Astrocyte of the cerebellum (primary cell): ENCODE measurements around the gene CENPL.
"Not testable (repeated sequence)": the region's sequence is repeated elsewhere in the genome, so short reads cannot be mapped to it uniquely, and the experiment has no call there.

Experiments used
- DNase-seq: peaks from one replicate; pipeline ENCODE4 v3.0.0-alpha.2; 2011; ENCODE audit warnings: low read depth
- H3K4me3 ChIP-seq: 2 replicates; pipeline ENCODE4 v1.5.1; 2011; ENCODE audit warnings: mild to moderate bottlenecking, low read depth, low read length, moderate library complexity
- CTCF ChIP-seq: IDR thresholded peaks from 2 replicates; pipeline ENCODE4 v1.5.1; 2012; ENCODE audit warnings: low read length, low read depth, moderate library complexity, mild to moderate bottlenecking; ENCODE audit errors: missing control alignments
- in situ Hi-C: cut with HindIII; loops from 2 replicates; pipeline ENCODE4 v1.10.0; 2017; ENCODE audit warnings: low sequenced_read_pairs

Gene CENPL

GRCh38 chr1:173821680-173822079 lies 3.0 kb downstream of the CENPL start:
- no peak overlapping the region for H3K4me3 ChIP-seq
- no peak for DNase-seq
- TF ChIP-seq CTCF = no peak
- in situ Hi-C loops = no loop called here

GRCh38 chr1:173818459-173818858 lies 6.2 kb downstream of the CENPL start:
- H3K4me3 ChIP-seq = no peak overlapping the region
- in situ Hi-C loops = no loop called here
- no peak for DNase-seq
- no peak for TF ChIP-seq CTCF

- DNase-seq, H3K4me3 ChIP-seq, in situ Hi-C loops: not testable (repeated sequence)
Measured at GRCh38 chr1:173813654-173814053, 11.0 kb downstream of the CENPL start.

- no peak overlapping the region for H3K4me3 ChIP-seq
- TF ChIP-seq CTCF = no peak
- DNase-seq = no peak
- in situ Hi-C loops = no loop called here
Measured at GRCh38 chr1:173802961-173803360, 21.7 kb downstream of the CENPL start.

- H3K4me3 ChIP-seq, DNase-seq, in situ Hi-C loops: not testable (repeated sequence)
Measured at GRCh38 chr1:173799995-173800394, 24.7 kb downstream of the CENPL start.

GRCh38 chr1:173798078-173798477 lies 26.6 kb downstream of the CENPL start:
- no peak overlapping the region for H3K4me3 ChIP-seq
- no peak for DNase-seq
- TF ChIP-seq CTCF = no peak
- in situ Hi-C loops = no loop called here

GRCh38 chr1:173789841-173790240 lies 34.8 kb downstream of the CENPL start:
- no peak overlapping the region for H3K4me3 ChIP-seq
- no peak for TF ChIP-seq CTCF
- in situ Hi-C loops = no loop called here
- DNase-seq = no peak

GRCh38 chr1:173784997-173785396 lies 39.7 kb downstream of the CENPL start:
- H3K4me3 ChIP-seq = no peak overlapping the region
- DNase-seq = no peak
- no peak for TF ChIP-seq CTCF
- in situ Hi-C loops = no loop called here
